ENCODE data around the gene COL2A1.

COL2A1 gene

GRCh38 chr12:48029491-48030172 is 25.4 kb upstream of the COL2A1 start:
- no peak for DNase-seq

GRCh38 chr12:48028541-48029431 is 24.5 kb upstream of the COL2A1 start:
- DNase-seq: no peak

- no peak for DNase-seq
Measured at GRCh38 chr12:48027183-48028002, 23.1 kb upstream of the COL2A1 start.

- no peak for DNase-seq
Measured at GRCh38 chr12:48026060-48026827, 22.0 kb upstream of the COL2A1 start.

GRCh38 chr12:48025281-48025680 is 21.0 kb upstream of the COL2A1 start:
- no peak for DNase-seq

- DNase-seq: no peak
Measured at GRCh38 chr12:48024735-48025134, 20.5 kb upstream of the COL2A1 start.

GRCh38 chr12:48023386-48023785 is 19.1 kb upstream of the COL2A1 start:
- DNase-seq: no peak

- DNase-seq: no peak
Measured at GRCh38 chr12:48022676-48023385, 18.6 kb upstream of the COL2A1 start.

GRCh38 chr12:48022180-48022521 is 17.9 kb upstream of the COL2A1 start:
- no peak for DNase-seq

- no peak for DNase-seq
Measured at GRCh38 chr12:48021485-48022179, 17.4 kb upstream of the COL2A1 start.

- DNase-seq: no peak
Measured at GRCh38 chr12:48019639-48020265, 15.5 kb upstream of the COL2A1 start.

GRCh38 chr12:48018618-48018995 is 14.3 kb upstream of the COL2A1 start:
- no peak for DNase-seq

- DNase-seq: no peak
Measured at GRCh38 chr12:48017921-48018617, 13.8 kb upstream of the COL2A1 start.

- DNase-seq: no peak
Measured at GRCh38 chr12:48017496-48017895, 13.2 kb upstream of the COL2A1 start.

- no peak for DNase-seq
Measured at GRCh38 chr12:48016373-48017020, 12.2 kb upstream of the COL2A1 start.

- no peak for DNase-seq
Measured at GRCh38 chr12:48015954-48016353, 11.7 kb upstream of the COL2A1 start.

- DNase-seq: no peak
Measured at GRCh38 chr12:48015129-48015528, 10.9 kb upstream of the COL2A1 start.

GRCh38 chr12:48013287-48013686 is 9.0 kb upstream of the COL2A1 start:
- no peak for DNase-seq

GRCh38 chr12:48012070-48012469 is 7.8 kb upstream of the COL2A1 start:
- DNase-seq: no peak
